ENCODE results near the gene FAT2. TPM values are rescaled to one million over a fixed set of nuclear protein-coding genes. Genes with fewer than 3 reads are reported as not detected.

The FAT2 gene
- total RNA-seq, 1 experiment from 2014 or later, result not detected

GRCh38 chr5:151568036-151568435 is 23.1 kb downstream of the FAT2 start:
- intact Hi-C loops (cut with micrococcal nuclease; ENCODE audit: unreplicated experiment), result no loop called here
- CTCF ChIA-PET, result no interaction called here
- no TSS peak for BruUV-seq (replicated peaks)
- no peak overlapping the region for H3K4me3 ChIP-seq (ENCODE audit: low read depth, low read length, poor library complexity, severe bottlenecking)
- H3K27ac ChIP-seq (ENCODE audit: low read depth, low read length, poor library complexity, severe bottlenecking), result no peak overlapping the region
- no peaks in the 10 kb centered on the region for H3K36me3 ChIP-seq (ENCODE audit: insufficient read depth, low read length, poor library complexity, severe bottlenecking)
- POLR2A ChIA-PET (ENCODE audit: low non-redundant PET), result no interaction called here
- no peak for DNase-seq (ENCODE audit: low spot score)
- TF ChIP-seq CTCF (conservative IDR thresholded peaks at IDR 0.05; ENCODE audit: low read depth, low read length), result no peak
- no peak for TF ChIP-seq EZH2 (IDR thresholded peaks at IDR 0.05; ENCODE audit: borderline replicate concordance, low read depth, low read length, poor library complexity, severe bottlenecking)
- H3K4me1 ChIP-seq (ENCODE audit: insufficient read depth, low read length, poor library complexity, severe bottlenecking), result no peaks in the 10 kb centered on the region
- H3K27me3 ChIP-seq (replicated peaks; ENCODE audit: insufficient read depth, low read depth, low read length, poor library complexity), result peaks cover 8% of the 10 kb centered on the region
- no peaks in the 10 kb centered on the region for H3K9me3 ChIP-seq (ENCODE audit: low read depth, low read length, poor library complexity, severe bottlenecking)

GRCh38 chr5:151565971-151566370 is 25.2 kb downstream of the FAT2 start:
- Histone ChIP-seq H3K36me3 (ENCODE audit: insufficient read depth, low read length, poor library complexity, severe bottlenecking) (no peaks in the 10 kb centered on the region), H3K4me3 (ENCODE audit: low read depth, low read length, poor library complexity, severe bottlenecking) (no peak overlapping the region), H3K9me3 (ENCODE audit: low read depth, low read length, poor library complexity, severe bottlenecking) (no peaks in the 10 kb centered on the region), H3K4me1 (ENCODE audit: insufficient read depth, low read length, poor library complexity, severe bottlenecking) (no peaks in the 10 kb centered on the region), H3K27ac (ENCODE audit: low read depth, low read length, poor library complexity, severe bottlenecking) (no peak overlapping the region), H3K27me3 (replicated peaks; ENCODE audit: insufficient read depth, low read depth, low read length, poor library complexity) (peaks cover 24% of the 10 kb centered on the region)
- no peak for DNase-seq (ENCODE audit: low spot score)
- no TSS peak for BruUV-seq (replicated peaks)
- TF ChIP-seq CTCF (conservative IDR thresholded peaks at IDR 0.05; ENCODE audit: low read depth, low read length) (no peak), EZH2 (IDR thresholded peaks at IDR 0.05; ENCODE audit: borderline replicate concordance, low read depth, low read length, poor library complexity, severe bottlenecking) (no peak)
- POLR2A ChIA-PET (ENCODE audit: low non-redundant PET), result no interaction called here
- CTCF ChIA-PET, result no interaction called here
- intact Hi-C loops (cut with micrococcal nuclease; ENCODE audit: unreplicated experiment), result no loop called here

GRCh38 chr5:151562019-151562707 is 29.0 kb downstream of the FAT2 start:
- Histone ChIP-seq H3K27me3 (replicated peaks; ENCODE audit: insufficient read depth, low read depth, low read length, poor library complexity) (peaks cover 42% of the 10 kb centered on the region), H3K4me1 (ENCODE audit: insufficient read depth, low read length, poor library complexity, severe bottlenecking) (no peaks in the 10 kb centered on the region), H3K27ac (ENCODE audit: low read depth, low read length, poor library complexity, severe bottlenecking) (no peak overlapping the region), H3K4me3 (ENCODE audit: low read depth, low read length, poor library complexity, severe bottlenecking) (no peak overlapping the region), H3K9me3 (ENCODE audit: low read depth, low read length, poor library complexity, severe bottlenecking) (no peaks in the 10 kb centered on the region), H3K36me3 (ENCODE audit: insufficient read depth, low read length, poor library complexity, severe bottlenecking) (no peaks in the 10 kb centered on the region)
- CTCF ChIA-PET, result no interaction called here
- no peak for DNase-seq (ENCODE audit: low spot score)
- POLR2A ChIA-PET (ENCODE audit: low non-redundant PET), result no interaction called here
- BruUV-seq (replicated peaks), result no TSS peak
- intact Hi-C loops (cut with micrococcal nuclease; ENCODE audit: unreplicated experiment), result no loop called here
- TF ChIP-seq EZH2 (IDR thresholded peaks at IDR 0.05; ENCODE audit: borderline replicate concordance, low read depth, low read length, poor library complexity, severe bottlenecking) (no peak), CTCF (conservative IDR thresholded peaks at IDR 0.05; ENCODE audit: low read depth, low read length) (no peak)
